ENCODE data around the gene RPS15.
A peak's percentile ranks its signal among the peaks of the same experiment; 100 is the strongest.

RPS15 gene

DNA sequence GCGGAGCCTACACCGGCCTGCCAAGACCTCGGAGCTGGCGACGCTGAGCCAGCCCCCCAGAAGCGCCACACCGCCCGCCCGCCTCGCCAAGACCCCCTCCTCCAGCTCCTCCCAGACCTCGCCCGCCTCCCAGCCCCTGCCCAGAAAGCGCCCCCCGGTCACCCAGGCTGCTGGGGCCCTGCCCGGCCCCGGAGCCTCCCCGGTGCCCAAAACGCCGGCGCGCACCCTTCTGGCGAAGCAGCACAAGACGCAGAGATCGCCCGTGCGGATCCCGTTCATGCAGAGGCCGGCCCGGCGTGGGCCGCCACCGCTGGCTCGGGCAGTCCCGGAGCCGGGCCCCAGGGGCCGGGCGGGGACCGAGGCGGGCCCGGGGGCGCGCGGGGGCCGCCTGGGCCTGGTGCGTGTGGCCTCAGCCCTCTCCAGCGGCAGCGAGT is 30.6 kb downstream of the RPS15 start:
- TF ChIP-seq, protein P1, sequence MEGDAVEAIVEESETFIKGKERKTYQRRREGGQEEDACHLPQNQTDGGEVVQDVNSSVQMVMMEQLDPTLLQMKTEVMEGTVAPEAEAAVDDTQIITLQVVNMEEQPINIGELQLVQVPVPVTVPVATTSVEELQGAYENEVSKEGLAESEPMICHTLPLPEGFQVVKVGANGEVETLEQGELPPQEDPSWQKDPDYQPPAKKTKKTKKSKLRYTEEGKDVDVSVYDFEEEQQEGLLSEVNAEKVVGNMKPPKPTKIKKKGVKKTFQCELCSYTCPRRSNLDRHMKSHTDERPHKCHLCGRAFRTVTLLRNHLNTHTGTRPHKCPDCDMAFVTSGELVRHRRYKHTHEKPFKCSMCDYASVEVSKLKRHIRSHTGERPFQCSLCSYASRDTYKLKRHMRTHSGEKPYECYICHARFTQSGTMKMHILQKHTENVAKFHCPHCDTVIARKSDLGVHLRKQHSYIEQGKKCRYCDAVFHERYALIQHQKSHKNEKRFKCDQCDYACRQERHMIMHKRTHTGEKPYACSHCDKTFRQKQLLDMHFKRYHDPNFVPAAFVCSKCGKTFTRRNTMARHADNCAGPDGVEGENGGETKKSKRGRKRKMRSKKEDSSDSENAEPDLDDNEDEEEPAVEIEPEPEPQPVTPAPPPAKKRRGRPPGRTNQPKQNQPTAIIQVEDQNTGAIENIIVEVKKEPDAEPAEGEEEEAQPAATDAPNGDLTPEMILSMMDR (IDR thresholded peaks at IDR 0.05): no peak
- H3K9me3 ChIP-seq: no peaks in the 10 kb centered on the region
- H3K36me3 ChIP-seq: no peaks in the 10 kb centered on the region
- H3K4me1 ChIP-seq (ENCODE audit: control insufficient read depth in 1 of 2, insufficient read depth in 1 of 2, low read depth in 1 of 2, low read length in 1 of 2): peaks cover 19 to 45% of the 10 kb centered on the region in 2 experiments
- H3K27ac ChIP-seq: no peak overlapping the region
- H3K27me3 ChIP-seq: peaks cover 100% of the 10 kb centered on the region
- no peak overlapping the region for H3K4me3 ChIP-seq (ENCODE audit: low read depth in 1 of 2, low read length in 1 of 2)

DNA sequence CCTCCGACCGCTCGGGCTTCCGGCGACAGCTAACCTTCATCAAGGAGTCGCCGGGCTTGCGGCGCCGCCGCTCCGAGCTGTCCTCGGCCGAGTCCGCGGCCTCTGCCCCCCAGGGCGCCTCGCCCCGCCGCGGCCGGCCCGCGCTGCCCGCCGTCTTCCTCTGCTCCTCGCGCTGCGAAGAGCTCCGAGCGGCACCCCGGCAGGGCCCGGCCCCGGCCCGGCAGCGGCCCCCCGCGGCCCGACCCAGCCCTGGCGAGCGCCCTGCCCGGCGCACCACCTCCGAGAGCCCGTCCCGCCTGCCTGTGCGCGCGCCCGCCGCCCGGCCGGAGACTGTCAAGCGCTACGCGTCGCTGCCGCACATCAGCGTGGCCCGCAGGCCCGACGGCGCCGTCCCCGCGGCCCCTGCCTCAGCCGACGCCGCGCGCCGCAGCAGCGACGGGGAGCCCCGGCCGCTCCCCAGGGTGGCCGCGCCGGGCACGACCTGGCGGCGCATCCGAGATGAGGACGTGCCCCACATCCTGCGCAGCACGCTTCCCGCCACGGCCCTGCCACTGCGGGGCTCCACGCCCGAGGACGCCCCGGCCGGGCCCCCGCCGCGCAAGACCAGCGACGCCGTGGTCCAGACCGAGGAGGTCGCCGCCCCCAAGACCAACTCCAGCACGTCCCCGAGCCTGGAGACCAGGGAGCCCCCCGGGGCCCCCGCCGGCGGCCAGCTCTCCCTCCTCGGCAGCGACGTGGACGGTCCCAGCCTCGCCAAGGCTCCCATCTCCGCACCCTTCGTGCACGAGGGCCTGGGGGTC is 31.3 kb downstream of the RPS15 start:
- H3K4me3 ChIP-seq (ENCODE audit: low read depth in 1 of 2, low read length in 1 of 2): no peak overlapping the region
- no peaks in the 10 kb centered on the region for H3K9me3 ChIP-seq
- peaks cover 19 to 45% of the 10 kb centered on the region in 2 experiments for H3K4me1 ChIP-seq (ENCODE audit: control insufficient read depth in 1 of 2, insufficient read depth in 1 of 2, low read depth in 1 of 2, low read length in 1 of 2)
- no peak overlapping the region for H3K27ac ChIP-seq
- peaks cover 4% of the 10 kb centered on the region for H3K36me3 ChIP-seq
- H3K27me3 ChIP-seq: peaks cover 96% of the 10 kb centered on the region
- TF ChIP-seq, protein P1 (IDR thresholded peaks at IDR 0.05): no peak

DNA sequence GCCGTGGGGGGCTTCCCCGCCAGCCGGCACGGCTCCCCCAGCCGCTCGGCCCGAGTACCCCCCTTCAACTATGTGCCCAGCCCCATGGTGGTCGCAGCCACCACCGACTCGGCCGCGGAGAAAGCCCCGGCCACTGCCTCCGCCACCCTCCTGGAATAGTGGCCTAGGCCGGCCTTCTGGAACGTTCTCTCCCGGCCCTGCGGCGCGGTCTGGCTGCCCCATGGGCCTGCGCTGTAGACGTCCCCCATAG is 31.8 kb downstream of the RPS15 start:
- Histone ChIP-seq H3K4me1 (ENCODE audit: control insufficient read depth in 1 of 2, insufficient read depth in 1 of 2, low read depth in 1 of 2, low read length in 1 of 2) (peaks cover 19 to 45% of the 10 kb centered on the region in 2 experiments), H3K36me3 (peaks cover 9% of the 10 kb centered on the region), H3K4me3 (ENCODE audit: low read depth in 1 of 2, low read length in 1 of 2) (peak overlapping the region in 1 of 2 experiments; percentile 44), H3K9me3 (no peaks in the 10 kb centered on the region), H3K27me3 (peaks cover 91% of the 10 kb centered on the region), H3K27ac (no peak overlapping the region)
- TF ChIP-seq, protein P1 (IDR thresholded peaks at IDR 0.05): no peak

DNA sequence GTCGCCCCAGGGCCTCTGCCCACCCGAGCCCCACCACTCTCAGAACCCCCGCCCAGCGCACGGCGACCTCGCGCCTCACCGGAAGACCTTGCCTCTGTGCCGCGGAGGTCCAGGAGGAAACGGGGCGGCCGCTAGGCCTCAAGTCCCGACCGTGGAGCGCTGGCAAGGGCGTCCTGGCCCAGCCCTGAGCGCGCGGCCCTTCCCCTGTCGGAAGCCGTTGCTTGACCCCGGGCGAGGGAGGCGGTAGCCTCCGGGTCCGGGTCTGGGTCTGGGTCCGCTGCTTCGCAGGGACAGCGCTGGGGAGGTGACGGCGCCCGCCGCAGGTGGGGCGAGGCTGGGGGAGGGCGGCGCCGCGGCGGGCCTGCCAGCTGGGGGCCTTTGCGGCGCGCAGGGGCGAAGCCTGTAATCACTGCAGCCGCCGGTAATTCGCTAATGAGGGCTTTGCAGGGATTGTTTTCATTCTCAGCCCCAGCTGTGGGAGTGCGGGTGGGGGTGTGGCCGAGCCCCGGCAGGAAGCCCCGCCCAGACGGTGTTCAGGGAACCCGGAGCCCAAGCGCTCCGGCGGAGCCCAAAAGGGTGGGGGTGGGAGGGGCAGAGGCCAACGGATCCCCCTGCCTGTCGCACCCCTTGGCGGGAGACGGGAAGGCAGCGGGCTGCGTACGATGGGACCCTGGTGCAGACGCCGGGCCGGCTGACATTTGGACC is 32.3 kb downstream of the RPS15 start:
- Histone ChIP-seq H3K4me1 (ENCODE audit: control insufficient read depth in 1 of 2, insufficient read depth in 1 of 2, low read depth in 1 of 2, low read length in 1 of 2) (peaks cover 19 to 44% of the 10 kb centered on the region in 2 experiments), H3K27ac (no peak overlapping the region), H3K4me3 (ENCODE audit: low read depth in 1 of 2, low read length in 1 of 2) (peak overlapping the region; percentile 25 to 44), H3K9me3 (no peaks in the 10 kb centered on the region), H3K27me3 (peaks cover 86% of the 10 kb centered on the region), H3K36me3 (peaks cover 14% of the 10 kb centered on the region)
- TF ChIP-seq, protein P1 (IDR thresholded peaks at IDR 0.05): no peak

DNA sequence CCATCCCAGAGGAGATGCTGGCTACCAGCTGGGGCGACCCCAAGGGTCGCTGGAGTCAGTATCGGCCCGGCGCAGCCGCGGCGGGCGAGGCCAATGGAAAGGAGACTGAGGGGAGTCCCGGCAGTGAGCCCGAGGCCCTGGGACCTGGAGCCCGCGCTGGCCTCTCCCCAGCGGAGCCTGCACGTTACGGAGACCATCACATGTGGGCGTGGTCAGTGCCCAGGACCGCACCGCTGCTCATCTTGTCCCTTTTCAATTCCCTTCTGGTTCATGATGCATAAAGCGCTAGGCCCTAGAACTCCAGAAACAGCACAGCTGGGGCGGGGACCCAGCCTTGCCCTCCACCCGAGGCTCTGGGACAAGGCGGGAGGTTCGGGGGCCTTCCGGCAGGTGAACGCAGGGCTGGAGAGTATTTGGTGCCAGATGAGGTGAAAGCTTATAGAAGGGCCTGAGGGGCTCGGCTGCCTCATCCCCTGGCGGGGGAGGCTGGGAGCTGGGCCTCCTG is 32.9 kb downstream of the RPS15 start:
- Histone ChIP-seq H3K4me3 (ENCODE audit: low read depth in 1 of 2, low read length in 1 of 2) (peak overlapping the region; percentile 25 to 44), H3K27ac (no peak overlapping the region), H3K9me3 (no peaks in the 10 kb centered on the region), H3K36me3 (peaks cover 20% of the 10 kb centered on the region), H3K27me3 (peaks cover 80% of the 10 kb centered on the region), H3K4me1 (ENCODE audit: control insufficient read depth in 1 of 2, insufficient read depth in 1 of 2, low read depth in 1 of 2, low read length in 1 of 2) (peaks cover 19 to 42% of the 10 kb centered on the region in 2 experiments)
- TF ChIP-seq, protein P1 (IDR thresholded peaks at IDR 0.05): no peak

Measured in neutrophil (primary cell).